PC-9 (cell line): ENCODE measurements around the gene AHNAK. TPM values are rescaled to one million over a fixed set of nuclear protein-coding genes. Genes with fewer than 3 reads are reported as not detected.

Experiments
- BruUV-seq: library from RNA; stranded (reverse); fragments of 400-500 nt; replicated peaks from 2 replicates; lab custom pipeline; 2021; lab: Mats Ljungman, UMichigan
- CTCF ChIA-PET: fragments of 300-600 bp; sonication (Branson Sonifier 250); formaldehyde crosslinking; loops from one replicate; lab custom pipeline; 2022; ENCODE audit warnings: antibody characterized with exemption; lab: Charles Lee
- POLR2A ChIA-PET: fragments of 300-600 bp; sonication (Branson Sonifier 250); formaldehyde crosslinking; loops from one replicate; lab custom pipeline; 2022; ENCODE audit warnings: antibody characterized with exemption; ENCODE audit not compliant: unreplicated experiment; lab: Charles Lee
- DNase-seq, 2 experiments: peaks; one replicate each; pipeline versions ENCODE4 v3.0.0 to v3.0.0-alpha.2; 2015 to 2022; ENCODE audit warnings: mixed read lengths in 1 of 2
- H2AFZ ChIP-seq: fragments of 200-600 bp; sonication (generic); 2 replicates; pipeline ENCODE4 v1.8.1; 2017; ENCODE audit warnings: antibody characterized with exemption
- H3F3A ChIP-seq: fragments of 200-600 bp; sonication (generic); 2 replicates; pipeline ENCODE4 v1.8.1; 2017; ENCODE audit warnings: antibody characterized with exemption, mild to moderate bottlenecking, low read depth; ENCODE audit not compliant: insufficient read depth
- H3K27ac ChIP-seq: fragments of 200-600 bp; sonication (generic); 2 replicates; pipeline ENCODE4 v1.6.1; 2016; ENCODE audit warnings: mixed run types
- H3K27me3 ChIP-seq: fragments of 200-600 bp; sonication (generic); 2 replicates; pipeline ENCODE4 v1.6.1; 2016; ENCODE audit warnings: low read depth, mixed run types; ENCODE audit not compliant: insufficient read depth
- H3K36me3 ChIP-seq: fragments of 200-600 bp; sonication (generic); 2 replicates; pipeline ENCODE4 v1.6.1; 2016; ENCODE audit warnings: low read depth, mixed run types
- H3K4me1 ChIP-seq: fragments of 200-600 bp; sonication (generic); replicated peaks from 2 replicates; pipeline ENCODE4 v1.6.1; 2016; ENCODE audit warnings: mixed run types; ENCODE audit not compliant: insufficient read depth
- H3K4me2 ChIP-seq: fragments of 200-600 bp; sonication (generic); 2 replicates; pipeline ENCODE4 v1.6.1; 2017; ENCODE audit warnings: mixed run types
- H3K4me3 ChIP-seq: fragments of 200-600 bp; sonication (generic); 2 replicates; pipeline ENCODE4 v1.6.1; 2016; ENCODE audit warnings: mixed run types
- H3K79me2 ChIP-seq: fragments of 200-600 bp; sonication (generic); 2 replicates; pipeline ENCODE4 v1.6.1; 2017; ENCODE audit warnings: low read depth, mixed run types
- H3K9me2 ChIP-seq: fragments of 200-600 bp; sonication (generic); 2 replicates; pipeline ENCODE4 v1.8.1; 2017; ENCODE audit warnings: mild to moderate bottlenecking; ENCODE audit not compliant: insufficient read depth
- H3K9me3 ChIP-seq: fragments of 200-600 bp; sonication (generic); 2 replicates; pipeline ENCODE4 v1.8.1; 2016; ENCODE audit warnings: low read depth; ENCODE audit not compliant: insufficient read depth
- H4K20me1 ChIP-seq: fragments of 200-600 bp; sonication (generic); 2 replicates; pipeline ENCODE4 v1.8.1; 2017; ENCODE audit not compliant: insufficient read depth
- EZH2 ChIP-seq: fragments of 200-600 bp; sonication (generic); IDR thresholded peaks from 2 replicates; pipeline ENCODE4 v1.8.0; 2017; ENCODE audit warnings: antibody characterized with exemption, low read depth
- intact Hi-C: fragments of 100-400 bp; cut with micrococcal nuclease; formaldehyde crosslinking; loops from one replicate; pipeline ENCODE4 v1.10.0; 2022; ENCODE audit not compliant: unreplicated experiment
- total RNA-seq: library from RNA; stranded (reverse); gene quantifications from 2 replicates; pipeline ENCODE4 v1.2.3, GENCODE V29; 2021
- TF ChIP-seq, protein P1 (sequence below): fragments of 200-600 bp; sonication (generic); conservative IDR thresholded peaks from 2 replicates; pipeline ENCODE4 v1.6.1; 2017; ENCODE audit warnings: mixed run types, antibody characterized with exemption, mild to moderate bottlenecking, moderate library complexity

The AHNAK gene
- total RNA-seq, 1 experiment from 2014 or later: 632 TPM

GRCh38 chr11:62516736-62517371 is 29.8 kb downstream of the AHNAK start:
- Histone ChIP-seq H3K4me2 (no peak overlapping the region), H3K4me3 (no peak overlapping the region), H3K27ac (no peak overlapping the region), H3K9me2 (no peaks in the 10 kb centered on the region), H4K20me1 (peaks cover 6% of the 10 kb centered on the region; the same call in 1 of the 2 replicates), H3F3A (peaks cover 43% of the 10 kb centered on the region; the same call in 1 of the 2 replicates), H3K27me3 (no peaks in the 10 kb centered on the region), H2AFZ (no peak overlapping the region), H3K36me3 (peaks cover 55% of the 10 kb centered on the region), H3K9me3 (no peaks in the 10 kb centered on the region), H3K4me1 (no peaks in the 10 kb centered on the region), H3K79me2 (no peaks in the 10 kb centered on the region)
- ChIA-PET POLR2A (no interaction called here), CTCF (interaction anchor here (0.6 kb wide), 1 partner anchor 21 kb away, joined by 5 read pairs; no protein-coding TSS in a partner anchor)
- TF ChIP-seq, protein P1, sequence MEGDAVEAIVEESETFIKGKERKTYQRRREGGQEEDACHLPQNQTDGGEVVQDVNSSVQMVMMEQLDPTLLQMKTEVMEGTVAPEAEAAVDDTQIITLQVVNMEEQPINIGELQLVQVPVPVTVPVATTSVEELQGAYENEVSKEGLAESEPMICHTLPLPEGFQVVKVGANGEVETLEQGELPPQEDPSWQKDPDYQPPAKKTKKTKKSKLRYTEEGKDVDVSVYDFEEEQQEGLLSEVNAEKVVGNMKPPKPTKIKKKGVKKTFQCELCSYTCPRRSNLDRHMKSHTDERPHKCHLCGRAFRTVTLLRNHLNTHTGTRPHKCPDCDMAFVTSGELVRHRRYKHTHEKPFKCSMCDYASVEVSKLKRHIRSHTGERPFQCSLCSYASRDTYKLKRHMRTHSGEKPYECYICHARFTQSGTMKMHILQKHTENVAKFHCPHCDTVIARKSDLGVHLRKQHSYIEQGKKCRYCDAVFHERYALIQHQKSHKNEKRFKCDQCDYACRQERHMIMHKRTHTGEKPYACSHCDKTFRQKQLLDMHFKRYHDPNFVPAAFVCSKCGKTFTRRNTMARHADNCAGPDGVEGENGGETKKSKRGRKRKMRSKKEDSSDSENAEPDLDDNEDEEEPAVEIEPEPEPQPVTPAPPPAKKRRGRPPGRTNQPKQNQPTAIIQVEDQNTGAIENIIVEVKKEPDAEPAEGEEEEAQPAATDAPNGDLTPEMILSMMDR: no peak
- no peak for TF ChIP-seq EZH2
- intact Hi-C loops: no loop called here
- DNase-seq: no peak
- TSS peak; percentile 10 for BruUV-seq

GRCh38 chr11:62514151-62514550 is 32.5 kb downstream of the AHNAK start:
- no peak overlapping the region for H3K4me3 ChIP-seq
- no peaks in the 10 kb centered on the region for H3K9me3 ChIP-seq
- H3K4me1 ChIP-seq: peaks cover 16% of the 10 kb centered on the region
- H3F3A ChIP-seq: peaks cover 56% of the 10 kb centered on the region
- intact Hi-C loops: no loop called here
- no TSS peak for BruUV-seq
- no peak for TF ChIP-seq EZH2
- TF ChIP-seq, protein P1: no peak
- no peaks in the 10 kb centered on the region for H3K9me2 ChIP-seq
- peaks cover 30% of the 10 kb centered on the region for H3K36me3 ChIP-seq
- DNase-seq: no peak
- H2AFZ ChIP-seq: no peak overlapping the region
- ChIA-PET CTCF (interaction anchor here (0.6 kb wide), 1 partner anchor 108 kb away, joined by 6 read pairs; no protein-coding TSS in a partner anchor), POLR2A (no interaction called here)
- H3K27me3 ChIP-seq: no peaks in the 10 kb centered on the region
- H3K79me2 ChIP-seq: no peaks in the 10 kb centered on the region
- H3K4me2 ChIP-seq: no peak overlapping the region
- no peak overlapping the region for H3K27ac ChIP-seq
- peaks cover 6% of the 10 kb centered on the region; the same call in 1 of the 2 replicates for H4K20me1 ChIP-seq

DNA sequence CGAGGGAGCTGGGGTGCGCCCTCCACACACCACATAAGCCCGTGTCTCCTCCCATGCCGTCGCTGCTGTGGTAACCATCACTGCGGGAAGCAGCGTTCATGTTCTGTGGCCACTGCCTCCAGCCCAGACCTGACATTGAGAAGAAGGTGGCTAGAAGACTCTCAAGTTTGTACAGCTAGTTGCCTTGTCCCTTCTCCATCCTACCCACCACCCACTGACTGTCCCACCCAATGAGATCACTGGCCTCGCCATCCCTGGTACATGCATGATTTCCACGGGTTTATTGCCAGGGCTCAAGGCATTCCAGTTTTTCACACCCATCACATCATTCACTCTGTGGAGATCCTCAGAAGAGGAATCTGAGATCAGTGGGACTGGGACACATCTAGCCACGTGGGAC is 33.0 kb downstream of the AHNAK start:
- TF ChIP-seq EZH2: no peak
- TF ChIP-seq, protein P1: no peak
- POLR2A ChIA-PET: interaction anchor here (0.6 kb wide), 1 partner anchor 29 kb away, joined by 3 read pairs; no protein-coding TSS in a partner anchor
- no peak overlapping the region for H3K4me2 ChIP-seq
- H3K79me2 ChIP-seq: no peaks in the 10 kb centered on the region
- no peak overlapping the region for H3K4me3 ChIP-seq
- intact Hi-C loops: no loop called here
- H3K9me3 ChIP-seq: no peaks in the 10 kb centered on the region
- H3K36me3 ChIP-seq: peaks cover 24% of the 10 kb centered on the region
- no peaks in the 10 kb centered on the region for H3K27me3 ChIP-seq
- CTCF ChIA-PET: no interaction called here
- H2AFZ ChIP-seq: no peak overlapping the region
- H3K9me2 ChIP-seq: no peaks in the 10 kb centered on the region
- no peak for DNase-seq
- no TSS peak for BruUV-seq
- peaks cover 56% of the 10 kb centered on the region for H3F3A ChIP-seq
- no peak overlapping the region for H3K27ac ChIP-seq
- peaks cover 6% of the 10 kb centered on the region; the same call in 1 of the 2 replicates for H4K20me1 ChIP-seq
- peaks cover 22% of the 10 kb centered on the region for H3K4me1 ChIP-seq
